A673 (cell line): ENCODE results near the gene TRDN. TPM values are rescaled to one million over a fixed set of nuclear protein-coding genes. Genes with fewer than 3 reads are reported as not detected.
A peak's percentile ranks its signal among the peaks of the same experiment; 100 is the strongest.

Source experiments
- BruUV-seq: library from RNA; stranded (reverse); fragments of 400-500 nt; replicated peaks from 2 replicates; lab custom pipeline; 2021; lab: Mats Ljungman, UMichigan
- CTCF ChIA-PET: fragments of 300-600 bp; sonication (Branson Sonifier 250); formaldehyde crosslinking; loops from one replicate; lab custom pipeline; 2022; ENCODE audit warnings: antibody characterized with exemption; lab: Charles Lee
- POLR2A ChIA-PET: fragments of 300-600 bp; sonication (Branson Sonifier 250); formaldehyde crosslinking; loops from one replicate; lab custom pipeline; 2022; ENCODE audit warnings: antibody characterized with exemption; ENCODE audit not compliant: low non-redundant PET; lab: Charles Lee
- DNase-seq: peaks from one replicate; pipeline ENCODE4 v3.0.0-alpha.2; 2015; ENCODE audit warnings: low spot score
- H3K27ac ChIP-seq: fragments of 200-600 bp; sonication (generic); 2 replicates; pipeline ENCODE4 v1.5.1; 2016; ENCODE audit warnings: mixed run types, low read depth, mild to moderate bottlenecking, mixed read lengths, antibody characterized with exemption, low read length; ENCODE audit not compliant: poor library complexity, severe bottlenecking
- H3K27me3 ChIP-seq: fragments of 200-600 bp; sonication (generic); replicated peaks from 2 replicates; pipeline ENCODE4 v1.6.1; 2017; ENCODE audit warnings: mixed run types, low read depth, mild to moderate bottlenecking, mixed read lengths, antibody characterized with exemption, low read length; ENCODE audit not compliant: insufficient read depth, poor library complexity
- H3K36me3 ChIP-seq: fragments of 200-600 bp; sonication (generic); 2 replicates; pipeline ENCODE4 v1.6.1; 2016; ENCODE audit warnings: mixed run types, mild to moderate bottlenecking, mixed read lengths, antibody characterized with exemption, low read length; ENCODE audit not compliant: insufficient read depth, poor library complexity, severe bottlenecking
- H3K4me1 ChIP-seq: fragments of 200-600 bp; sonication (generic); 2 replicates; pipeline ENCODE4 v1.6.1; 2017; ENCODE audit warnings: mixed run types, mild to moderate bottlenecking, mixed read lengths, antibody characterized with exemption, low read length; ENCODE audit not compliant: insufficient read depth, poor library complexity, severe bottlenecking
- H3K4me3 ChIP-seq: fragments of 200-600 bp; sonication (generic); 2 replicates; pipeline ENCODE4 v1.5.1; 2016; ENCODE audit warnings: low read depth, mixed run types, mild to moderate bottlenecking, mixed read lengths, low read length; ENCODE audit not compliant: poor library complexity, severe bottlenecking
- H3K9me3 ChIP-seq: fragments of 200-600 bp; sonication (generic); 2 replicates; pipeline ENCODE4 v1.6.1; 2016; ENCODE audit warnings: mixed run types, low read depth, mild to moderate bottlenecking, mixed read lengths, antibody characterized with exemption, low read length; ENCODE audit not compliant: poor library complexity, severe bottlenecking
- CTCF ChIP-seq: fragments of 300-800, 200-600 bp; sonication (generic); conservative IDR thresholded peaks from 2 replicates; pipeline ENCODE4 v1.5.1; 2017; ENCODE audit warnings: low read depth, mild to moderate bottlenecking, antibody characterized with exemption, low read length, moderate library complexity, mixed read lengths
- EZH2 ChIP-seq: fragments of 200-600 bp; sonication (generic); IDR thresholded peaks from 2 replicates; pipeline ENCODE4 v1.6.1; 2017; ENCODE audit warnings: borderline replicate concordance, low read depth, mild to moderate bottlenecking, mixed read lengths, antibody characterized with exemption, low read length; ENCODE audit not compliant: poor library complexity, severe bottlenecking
- intact Hi-C: fragments of 100-400 bp; cut with micrococcal nuclease; formaldehyde crosslinking; loops from one replicate; pipeline ENCODE4 v1.10.0; 2022; ENCODE audit not compliant: unreplicated experiment
- total RNA-seq: library from RNA; stranded (reverse); gene quantifications from 2 replicates; pipeline ENCODE4 v1.2.3, GENCODE V29; 2021

The TRDN gene
- total RNA-seq, 1 experiment from 2014 or later, result 3.8 TPM

- no peaks in the 10 kb centered on the region for H3K27me3 ChIP-seq
- no peak overlapping the region for H3K27ac ChIP-seq
- CTCF ChIA-PET, result no interaction called here
- no peak for TF ChIP-seq EZH2
- TF ChIP-seq CTCF, result no peak
- no peak overlapping the region for H3K4me3 ChIP-seq
- peaks cover 16% of the 10 kb centered on the region for H3K4me1 ChIP-seq
- intact Hi-C loops, result no loop called here
- no peaks in the 10 kb centered on the region for H3K9me3 ChIP-seq
- POLR2A ChIA-PET, result no interaction called here
- H3K36me3 ChIP-seq, result no peaks in the 10 kb centered on the region
- DNase-seq, result no peak
- BruUV-seq, result no TSS peak
Measured at GRCh38 chr6:123659960-123660748, 23.4 kb upstream of the TRDN start.

- intact Hi-C loops, result no loop called here
- no TSS peak for BruUV-seq
Measured at GRCh38 chr6:123658848-123659247, 22.1 kb upstream of the TRDN start.

GRCh38 chr6:123655521-123656306 lies 19.0 kb upstream of the TRDN start:
- Histone ChIP-seq H3K4me1 (peaks cover 16% of the 10 kb centered on the region), H3K4me3 (peak overlapping the region; percentile 20), H3K27ac (no peak overlapping the region), H3K36me3 (no peaks in the 10 kb centered on the region), H3K27me3 (no peaks in the 10 kb centered on the region), H3K9me3 (no peaks in the 10 kb centered on the region)
- DNase-seq, result no peak
- CTCF ChIA-PET, result no interaction called here
- intact Hi-C loops, result no loop called here
- TF ChIP-seq CTCF, result no peak
- no peak for TF ChIP-seq EZH2
- POLR2A ChIA-PET, result no interaction called here
- BruUV-seq, result no TSS peak

More at GRCh38 chr6:123658848-123659247, 22.1 kb upstream of the TRDN start:
- POLR2A ChIA-PET, result no interaction called here
- no peak for TF ChIP-seq EZH2
- no peak for TF ChIP-seq CTCF
- H3K9me3 ChIP-seq, result no peaks in the 10 kb centered on the region
- peak; percentile 30 for DNase-seq
- CTCF ChIA-PET, result no interaction called here
- no peak overlapping the region for H3K27ac ChIP-seq
- H3K27me3 ChIP-seq, result no peaks in the 10 kb centered on the region
- no peaks in the 10 kb centered on the region for H3K36me3 ChIP-seq
- H3K4me3 ChIP-seq, result no peak overlapping the region
- H3K4me1 ChIP-seq, result peaks cover 16% of the 10 kb centered on the region
